Putamen (tissue), 1 donor: Measurements from ENCODE around the gene USP48.
"Not testable (repeated sequence)": the region's sequence is repeated elsewhere in the genome, so short reads cannot be mapped to it uniquely, and the experiment has no call there.

Experiments used
- DNase-seq: peaks from one replicate; pipeline ENCODE4 v3.0.0-alpha.2; 2016; ENCODE audit warnings: low spot score

The USP48 gene

DNA sequence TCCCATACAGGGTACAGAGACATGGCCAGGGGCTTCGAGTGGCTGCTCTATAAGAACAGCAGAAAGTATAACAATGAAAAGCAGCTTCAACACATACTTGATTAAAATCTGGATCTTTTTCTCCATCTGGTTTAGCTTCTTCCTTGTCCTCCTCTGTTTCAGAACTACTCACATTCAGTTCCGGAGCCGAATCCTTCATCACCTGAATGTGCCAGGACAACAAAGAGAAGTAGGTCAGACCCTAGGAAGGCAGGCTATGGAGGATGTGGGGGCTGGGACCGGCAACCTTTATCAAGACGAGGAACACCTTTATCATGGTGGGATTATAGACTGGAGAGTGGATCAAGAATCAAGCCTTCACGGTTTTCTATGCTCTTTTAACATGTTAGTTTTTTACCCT is 81.5 kb downstream of the USP48 start:
- no peak for DNase-seq

DNA sequence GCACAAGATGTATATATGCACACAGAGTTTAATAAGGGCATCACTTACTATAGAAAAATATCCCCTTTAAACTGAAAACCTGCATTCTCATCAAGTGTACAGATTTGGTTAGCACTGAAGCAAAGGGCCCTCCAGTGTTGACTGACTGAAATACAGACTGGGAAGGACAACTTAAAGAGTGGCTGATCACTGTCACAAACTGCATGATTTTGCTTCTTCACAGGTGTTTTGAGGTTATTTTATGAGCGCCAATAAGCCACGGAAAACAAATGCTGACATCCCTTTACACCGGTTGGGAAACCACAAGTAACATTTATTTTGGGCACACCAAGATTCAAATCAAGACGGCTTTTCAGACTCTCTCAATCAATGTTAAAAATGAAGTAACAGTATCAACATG is 82.9 kb downstream of the USP48 start:
- DNase-seq, result no peak

DNA sequence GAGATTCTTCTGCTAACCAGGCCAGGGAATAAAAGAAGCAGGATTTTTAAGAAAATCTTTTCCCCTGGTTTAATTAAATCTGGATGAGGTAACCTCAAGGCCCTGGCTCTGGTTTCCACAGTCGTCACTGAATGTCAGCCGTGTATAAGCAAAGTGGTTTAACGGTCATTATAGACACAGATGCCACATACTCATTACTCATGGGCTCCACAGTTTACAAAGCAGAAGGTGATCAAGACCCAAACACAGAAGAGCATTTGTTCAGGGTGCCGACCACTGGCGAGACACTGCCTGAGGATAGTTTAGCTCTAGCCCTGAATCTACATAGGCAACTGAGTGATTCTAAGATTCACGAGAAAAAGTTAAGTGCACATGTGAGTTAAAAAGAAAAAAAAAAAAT is 86.0 kb downstream of the USP48 start:
- DNase-seq, result no peak

DNA sequence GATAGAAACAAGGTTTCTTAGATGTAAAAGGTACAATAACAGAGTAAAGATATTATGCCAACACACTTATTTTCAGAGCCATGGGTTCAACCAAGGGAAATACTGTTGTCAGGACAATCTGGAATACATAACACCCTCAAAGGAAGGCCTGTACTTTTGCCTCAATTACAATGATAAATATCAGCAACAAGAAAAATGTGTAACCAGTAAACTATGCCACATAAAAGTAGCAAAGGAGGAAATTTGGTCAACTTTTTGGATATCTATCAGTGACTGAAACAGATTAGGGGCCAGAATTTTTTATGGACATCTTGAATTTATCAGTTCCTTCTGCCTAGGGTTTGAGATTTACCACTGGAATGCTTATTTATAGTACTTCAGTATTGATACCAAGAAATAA is 89.2 kb downstream of the USP48 start:
- DNase-seq, result no peak

DNA sequence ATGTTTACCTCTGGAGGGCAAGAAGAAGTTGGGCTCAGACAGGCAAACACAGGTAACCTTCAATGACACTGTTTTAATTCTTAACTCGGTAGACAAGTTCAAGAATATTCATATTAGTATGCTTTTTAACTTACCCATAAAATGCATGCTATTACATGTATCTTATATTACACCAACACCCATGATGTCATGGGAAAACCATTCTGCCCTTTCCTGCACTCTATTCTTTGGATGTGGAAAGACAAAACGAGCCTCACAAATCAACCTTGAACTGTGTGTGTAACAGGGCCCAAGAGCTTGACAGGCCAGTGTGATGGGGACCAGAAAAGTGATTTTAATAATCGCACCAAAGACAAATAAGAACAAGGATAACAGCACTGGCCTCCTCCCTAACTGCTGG is 91.2 kb downstream of the USP48 start:
- DNase-seq, result no peak

DNA sequence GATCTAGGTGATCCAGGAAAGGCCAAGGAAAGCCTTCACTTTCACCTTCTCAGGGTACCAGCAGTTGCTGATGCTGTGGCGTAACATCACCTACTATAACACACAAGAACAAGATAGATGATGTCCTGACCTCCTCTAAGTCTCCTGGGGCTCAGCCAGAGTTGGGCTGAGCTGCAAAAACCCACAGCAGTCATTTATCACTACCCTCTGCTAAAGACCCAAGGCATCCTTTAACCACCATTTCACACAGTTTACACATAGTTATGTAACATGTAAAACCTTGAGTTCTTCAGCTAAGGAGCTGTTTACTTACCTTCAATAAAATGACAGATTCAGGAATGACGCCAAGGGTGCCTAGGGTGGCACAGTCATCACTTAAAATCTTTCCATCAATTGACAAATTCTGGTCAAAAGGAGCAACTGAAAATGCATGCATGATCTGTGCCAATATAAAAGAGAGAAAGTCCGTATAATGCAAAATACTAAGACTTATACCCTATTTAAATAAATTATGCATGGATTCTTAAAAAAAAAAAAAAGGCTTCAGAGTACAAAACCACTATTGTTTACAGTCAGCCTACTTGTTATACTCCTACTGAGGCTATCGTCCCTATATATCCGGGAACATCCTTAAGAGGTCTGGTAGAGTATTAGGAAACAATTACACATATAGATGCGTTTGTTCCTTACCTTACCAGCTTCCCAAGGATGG is 93.1 kb downstream of the USP48 start:
- no peak for DNase-seq

DNA sequence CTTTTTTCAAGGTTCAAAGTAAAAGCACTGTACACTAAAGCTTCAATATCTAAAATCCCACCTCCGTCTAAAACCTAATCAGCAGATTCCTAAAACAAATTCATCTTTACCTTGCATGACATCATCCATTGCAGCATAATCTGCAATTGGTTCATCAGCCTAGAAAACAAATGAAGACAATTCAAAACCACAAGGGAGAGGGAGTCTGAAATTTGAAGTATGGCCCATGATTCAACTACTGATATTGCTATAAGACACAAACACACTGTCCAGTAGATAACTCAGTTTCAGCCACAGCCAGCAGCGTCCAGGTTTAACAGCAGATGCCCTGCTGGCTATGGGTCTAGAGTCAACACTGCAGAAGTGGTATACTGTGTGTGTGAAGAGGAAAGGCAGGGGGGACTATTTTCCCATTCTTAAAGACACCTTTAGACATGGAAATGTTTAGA is 95.8 kb downstream of the USP48 start:
- DNase-seq, result no peak

DNA sequence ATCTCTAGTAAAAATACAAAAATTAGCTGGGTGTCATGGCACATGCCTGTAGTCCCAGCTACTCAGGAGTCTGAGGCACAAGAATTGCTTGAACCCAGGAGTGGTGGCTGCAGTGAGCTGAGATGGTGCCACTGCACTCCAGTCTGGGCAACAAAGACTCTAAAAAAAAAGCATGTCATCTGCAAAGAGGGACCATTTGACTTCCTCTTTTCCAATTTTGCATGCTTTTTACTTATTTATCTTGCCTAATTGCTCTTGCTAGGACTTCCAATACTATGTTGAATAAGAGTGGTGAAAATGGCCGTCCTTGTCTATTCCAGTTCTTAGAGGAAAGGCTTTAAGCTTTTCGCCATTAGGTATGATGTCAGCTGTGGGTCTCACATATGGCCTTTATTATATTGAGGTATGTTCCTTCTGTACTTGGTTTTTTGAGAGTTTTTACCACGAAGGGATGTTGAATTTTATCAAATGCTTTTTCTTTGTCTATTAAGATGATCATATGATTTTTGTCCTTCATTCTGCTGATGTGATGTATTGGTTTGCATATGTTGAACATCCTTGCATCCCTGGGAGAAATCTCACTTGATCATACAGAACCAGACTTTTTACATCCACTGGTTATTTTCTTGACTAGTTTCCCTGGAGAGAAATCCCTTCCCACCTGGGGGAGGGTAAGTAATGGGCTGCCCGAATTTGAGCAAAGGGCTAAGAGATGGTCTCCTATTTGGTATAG is 96.8 kb downstream of the USP48 start:
- DNase-seq, result no peak

DNA sequence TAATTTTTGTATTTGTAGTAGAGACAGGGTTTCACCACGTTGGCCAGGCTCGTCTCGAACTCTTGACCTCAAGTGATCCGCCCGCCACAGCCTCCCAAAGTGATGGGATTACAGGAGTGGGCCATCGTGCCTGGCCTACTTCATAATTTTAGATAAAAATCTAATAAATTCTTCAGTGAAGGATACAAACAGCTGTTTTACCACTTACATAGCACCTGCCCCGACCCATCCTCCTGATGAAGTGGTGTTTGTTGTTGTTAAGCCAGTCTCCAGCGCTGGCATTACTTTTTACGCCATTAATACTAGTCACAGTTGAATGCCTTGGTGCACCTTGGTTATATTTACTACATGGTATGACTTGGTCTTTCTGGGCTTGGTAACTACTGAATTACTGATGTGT is 101.5 kb downstream of the USP48 start:
- no peak for DNase-seq

DNA sequence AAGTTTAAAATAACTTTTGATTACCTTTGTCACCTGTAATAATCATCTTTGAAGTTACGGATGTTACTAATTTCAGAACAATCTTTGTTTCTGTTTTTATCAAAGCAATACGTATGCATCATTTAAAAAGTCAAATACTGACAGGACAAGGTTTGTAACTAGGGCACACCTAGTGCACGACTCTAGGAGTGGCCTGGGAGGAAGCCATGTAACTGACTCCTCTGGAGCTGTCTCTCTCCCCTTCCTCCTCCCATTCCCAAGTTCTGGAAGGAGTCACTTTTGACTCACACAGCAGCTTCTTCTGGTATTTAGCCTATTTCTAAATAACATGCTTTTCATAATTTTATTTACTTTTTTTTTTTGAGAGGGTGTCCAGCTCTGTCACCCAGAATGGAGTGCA is 102.0 kb downstream of the USP48 start:
- no peak for DNase-seq

DNA sequence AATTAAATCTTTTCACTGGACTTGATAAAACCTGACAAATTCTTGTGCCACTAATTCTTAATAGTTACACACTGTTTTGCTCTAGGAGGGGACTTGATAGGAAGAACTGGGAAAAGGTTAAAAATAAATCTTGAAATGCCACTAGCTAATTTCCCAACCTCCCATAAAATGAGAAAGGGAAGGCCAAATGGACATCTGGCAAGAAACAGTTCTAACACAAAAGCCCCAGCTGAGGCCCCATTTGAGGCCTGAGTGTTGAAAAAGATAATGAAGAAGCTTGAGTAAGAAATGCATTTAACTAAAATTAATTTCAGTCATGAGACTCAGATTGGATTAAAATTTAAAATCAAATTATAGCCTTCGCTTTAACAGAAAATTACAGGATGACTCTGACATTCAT is 102.6 kb downstream of the USP48 start:
- DNase-seq, result no peak

DNA sequence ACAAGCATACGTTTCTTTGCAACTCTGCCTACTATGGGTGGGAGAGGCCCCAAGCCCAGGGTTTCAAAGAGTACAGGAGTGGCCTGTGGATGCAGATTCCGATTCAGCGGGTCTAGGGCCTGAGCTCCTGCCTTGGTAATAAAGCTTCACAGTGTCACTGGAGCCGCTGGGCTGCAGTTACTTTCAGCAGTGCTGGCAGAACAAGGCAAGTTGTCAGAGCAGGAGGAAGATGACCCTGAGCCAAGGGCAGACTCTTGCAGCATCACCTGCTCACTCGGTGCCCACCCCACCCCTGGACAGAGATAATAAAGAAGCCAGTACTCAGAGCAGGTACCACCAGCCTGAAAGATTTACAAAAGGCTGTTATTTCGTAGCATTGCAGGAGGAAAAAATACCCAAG is 105.8 kb downstream of the USP48 start:
- DNase-seq, result no peak

DNA sequence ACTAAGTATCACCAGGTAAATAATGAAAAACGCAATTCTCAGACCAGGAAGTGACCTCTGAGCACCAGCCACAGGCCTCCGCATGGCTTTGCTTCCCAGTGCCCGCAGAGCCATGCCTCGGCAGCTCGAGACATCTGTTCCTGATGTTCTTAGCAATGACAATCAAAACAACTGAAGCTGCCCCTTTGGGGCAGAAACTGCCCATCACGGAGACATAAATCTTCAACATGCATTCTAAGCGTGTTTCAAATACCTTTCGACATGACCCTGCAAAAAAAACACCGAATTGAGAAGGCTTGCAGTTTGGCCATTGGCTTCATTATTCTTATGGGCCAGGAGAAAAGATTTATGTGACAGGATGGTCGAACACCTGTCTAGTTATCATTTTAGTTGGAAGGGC is 108.0 kb downstream of the USP48 start:
- DNase-seq, result no peak

DNA sequence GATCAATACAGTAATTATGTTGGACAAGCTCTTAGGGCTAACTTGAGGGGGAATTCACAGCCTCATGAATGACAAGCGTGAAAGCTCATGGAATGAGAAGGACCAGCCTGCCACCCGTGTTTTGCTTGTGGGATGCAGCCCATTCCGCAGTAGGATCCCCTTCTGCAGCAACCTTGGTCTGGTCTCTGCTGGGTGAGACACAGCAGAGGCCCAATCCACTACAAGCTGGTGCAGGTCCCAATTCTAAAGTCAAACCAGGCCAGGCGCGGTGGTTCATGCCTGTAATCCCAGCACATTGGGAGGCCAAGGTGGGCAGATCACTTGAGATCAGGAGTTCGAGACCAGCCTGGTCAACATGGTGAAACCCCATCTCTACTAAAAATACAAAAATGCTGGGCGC is 109.1 kb downstream of the USP48 start:
- not testable (repeated sequence) for DNase-seq

DNA sequence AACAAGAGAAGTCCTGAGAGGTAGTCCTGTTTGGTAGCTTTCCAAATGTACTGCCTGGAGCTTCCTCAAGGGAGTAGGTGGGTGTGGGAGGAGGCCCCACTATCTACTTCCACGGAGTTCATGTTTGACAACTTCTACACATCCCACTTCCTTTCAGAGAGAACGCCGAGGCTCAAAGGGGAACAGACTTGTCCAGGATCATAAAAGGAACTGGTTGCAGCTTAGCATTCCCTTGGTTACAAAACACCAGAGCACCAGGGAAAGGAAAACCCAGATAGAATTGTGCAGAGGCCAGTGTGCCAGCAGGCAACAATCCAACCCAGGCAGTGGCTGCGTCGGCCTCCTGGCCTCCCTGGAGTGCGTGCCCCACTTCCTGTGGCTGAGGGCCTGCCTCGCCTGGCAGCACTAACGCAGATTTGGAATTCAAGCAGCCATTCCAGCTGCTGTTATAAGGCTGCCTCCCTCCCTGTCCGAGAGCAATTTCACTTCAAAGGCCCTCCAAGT is 109.6 kb downstream of the USP48 start:
- DNase-seq, result no peak

DNA sequence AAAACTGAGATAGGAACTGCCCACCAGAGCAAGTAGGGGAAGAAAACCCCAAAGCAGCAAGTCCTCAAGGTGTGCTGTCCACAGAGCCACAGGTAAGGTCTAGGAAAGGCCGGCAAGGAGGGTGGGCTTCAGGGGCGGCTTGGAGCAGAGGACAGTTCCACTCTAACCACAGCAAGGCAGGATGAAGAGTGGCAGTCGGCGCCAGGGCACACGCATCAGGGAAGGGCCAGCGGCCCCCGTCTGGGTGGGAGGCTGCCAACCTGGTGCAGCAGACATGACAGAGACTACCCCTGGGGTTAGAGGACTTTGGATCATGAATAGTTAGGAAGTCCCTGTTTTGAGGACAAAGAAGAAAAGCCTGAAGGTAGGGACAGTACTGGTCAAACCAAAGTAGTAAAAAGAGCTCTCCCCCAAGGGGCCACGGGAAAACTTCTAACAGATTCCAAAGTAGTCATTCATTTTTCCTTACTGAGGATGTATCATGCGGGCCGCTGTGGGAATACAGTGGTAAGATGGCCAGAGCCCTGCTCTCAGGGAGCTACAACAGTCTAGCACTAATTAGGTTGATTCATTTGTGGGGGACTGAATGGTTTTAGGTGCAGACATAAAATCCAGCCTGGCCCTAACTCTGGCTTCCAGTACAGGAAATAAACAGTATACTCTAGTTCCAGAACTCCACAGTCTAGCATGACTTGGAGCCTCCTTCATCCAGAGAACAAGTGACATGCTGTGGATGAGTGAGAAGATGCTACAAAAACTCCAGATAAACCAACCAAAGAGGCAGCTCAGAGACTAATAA is 110.3 kb downstream of the USP48 start:
- DNase-seq, result no peak

DNA sequence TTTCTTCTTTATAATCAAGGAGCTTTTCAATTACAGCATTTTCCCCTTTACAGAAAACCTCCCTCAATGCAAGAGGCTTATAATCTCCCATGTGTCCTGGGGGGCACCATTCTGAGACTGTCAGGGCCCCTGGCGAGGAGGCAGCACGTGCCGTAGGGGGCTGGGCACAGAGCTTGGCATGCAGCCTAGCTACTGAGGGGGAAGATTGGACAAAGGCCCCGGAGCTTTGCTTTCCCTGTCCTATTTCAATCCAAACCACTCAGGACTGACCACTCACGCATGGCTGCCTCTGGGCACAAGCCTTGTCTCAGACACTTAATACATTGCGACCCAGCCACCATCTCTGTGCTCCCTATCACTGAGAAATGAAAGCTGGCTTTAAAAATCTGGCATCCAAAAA is 111.0 kb downstream of the USP48 start:
- no peak for DNase-seq

DNA sequence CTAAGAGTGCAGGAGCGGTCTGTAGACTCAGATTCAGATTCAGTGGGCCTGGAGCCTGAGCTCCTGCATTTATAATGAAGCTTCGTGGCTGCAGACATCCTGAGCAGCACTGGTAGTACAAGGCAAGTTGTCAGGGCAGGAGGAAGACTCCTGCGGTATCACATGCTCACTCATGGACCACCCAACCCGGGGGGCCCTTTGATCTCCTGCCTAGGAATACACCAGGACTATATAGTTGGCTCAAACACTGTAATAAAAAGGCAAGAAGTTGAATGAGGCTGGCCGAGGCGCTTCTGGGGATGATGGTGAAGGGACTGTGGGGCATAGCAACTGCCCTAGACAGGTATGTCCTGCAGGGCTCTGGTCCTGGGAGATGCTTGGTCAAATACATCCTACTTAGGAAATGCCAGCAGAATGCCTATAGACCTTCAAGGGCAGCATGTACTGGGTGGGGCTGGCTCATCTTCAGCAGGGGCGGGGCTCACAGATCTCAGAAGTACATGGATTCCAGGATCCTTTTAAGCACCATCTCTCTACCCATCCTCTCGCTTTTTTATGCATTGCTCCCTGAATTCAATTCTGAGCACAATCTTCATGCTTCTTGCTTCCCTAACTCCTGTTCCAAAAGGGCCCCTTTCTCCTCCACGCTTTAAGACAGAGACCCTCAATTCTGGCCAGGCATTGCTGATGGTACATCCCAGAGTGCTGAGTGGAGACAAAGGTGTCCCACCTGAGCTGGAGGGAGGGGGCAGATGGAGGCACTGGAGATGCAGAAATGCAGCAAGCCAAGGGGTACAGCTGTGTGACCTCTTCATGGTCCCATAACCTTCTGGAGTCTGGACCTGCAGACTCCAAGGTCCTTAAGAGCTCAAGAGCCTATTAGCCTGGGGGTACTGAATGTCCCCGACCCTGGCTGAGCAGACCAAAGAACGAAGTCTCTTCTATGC is 111.7 kb downstream of the USP48 start:
- no peak for DNase-seq

DNA sequence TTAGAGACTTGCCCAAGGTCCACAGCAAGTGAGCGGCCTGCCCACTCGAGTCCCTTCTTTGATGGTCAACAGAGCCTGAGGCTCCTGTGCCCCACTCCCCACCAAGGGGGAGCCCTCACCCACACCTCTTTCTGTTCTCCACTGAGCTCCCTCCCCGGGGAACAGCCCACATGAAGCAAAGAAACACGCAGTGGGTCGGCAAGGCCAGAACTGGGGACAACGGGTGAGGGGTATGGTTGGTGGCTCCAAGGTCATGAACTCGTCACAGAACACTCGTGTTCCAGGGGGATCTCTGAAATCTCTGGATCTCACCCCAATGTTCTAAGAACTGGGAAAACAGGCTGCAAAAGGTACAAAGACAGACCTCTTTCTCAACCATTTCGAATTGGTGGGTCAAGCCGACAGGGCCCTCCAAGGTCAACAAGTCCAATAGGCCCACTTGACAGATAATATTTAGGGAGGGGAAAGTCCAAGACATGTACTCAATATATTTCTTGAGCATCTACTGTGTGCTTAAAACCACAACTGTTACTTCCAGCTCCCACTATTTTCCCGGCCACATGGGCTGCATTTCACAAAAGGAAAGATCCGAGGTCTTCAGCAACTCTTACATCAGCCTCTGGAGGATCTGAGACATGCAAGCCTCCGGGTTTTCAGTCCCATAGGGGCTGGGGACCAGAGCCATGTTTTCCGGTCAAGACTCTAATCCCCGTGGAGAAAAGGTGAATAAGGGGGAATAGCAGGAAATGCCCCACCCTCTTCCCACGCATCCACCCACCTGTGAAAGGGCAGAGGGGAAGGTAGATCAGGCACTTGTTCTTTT is 112.7 kb downstream of the USP48 start:
- no peak for DNase-seq

DNA sequence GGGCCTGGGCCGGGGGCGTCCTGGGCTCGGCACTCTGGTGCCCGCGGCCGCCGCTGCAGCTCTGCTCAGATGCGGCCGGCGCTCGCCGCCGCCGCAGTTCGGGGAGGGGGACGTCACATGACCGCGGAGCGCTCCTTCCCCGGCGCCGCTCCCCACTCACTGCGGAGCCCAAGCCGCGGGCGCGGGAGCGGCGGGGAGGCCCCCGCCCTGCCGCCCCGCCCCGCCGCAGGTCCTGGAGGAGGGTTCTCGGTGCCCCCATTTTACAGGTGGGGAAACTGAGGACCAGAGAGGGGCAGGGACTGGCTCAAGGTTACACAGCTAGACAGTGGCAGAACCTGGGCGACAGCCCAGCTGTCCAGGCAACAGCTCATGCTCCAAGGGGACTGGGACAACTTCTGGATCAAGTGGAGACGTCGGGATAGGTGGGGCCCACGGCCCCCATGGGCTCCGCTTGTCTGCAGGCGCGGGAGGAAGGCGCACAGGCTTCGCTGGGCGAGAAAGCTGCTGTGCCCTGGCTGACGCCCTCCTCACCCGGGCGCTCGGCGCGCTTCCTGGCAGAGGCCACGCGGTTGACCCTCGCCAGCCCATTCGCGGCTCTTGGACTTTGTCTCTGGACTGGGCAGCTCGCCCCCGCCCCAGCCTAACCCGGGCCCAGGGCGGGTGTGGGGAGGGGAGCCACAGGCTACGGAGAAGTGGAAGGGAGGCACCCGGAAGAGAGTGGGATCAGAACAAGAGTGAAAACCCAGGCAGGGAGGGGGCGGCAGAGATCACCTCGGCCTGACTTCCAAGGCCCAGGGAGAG is 113.5 kb downstream of the USP48 start, which contains the start of gene RAP1GAP:
TSS of gene RAP1GAP (minus strand) at position 100 of the 801 bp plus-strand sequence. CDS start 49,325 bp downstream, outside the sequence.
- no peak for DNase-seq
